Hindlimb muscle (tissue), 1 donor: ENCODE measurements around the gene DPYD. TPM values are rescaled to one million over a fixed set of nuclear protein-coding genes. Genes with fewer than 3 reads are reported as not detected.

Source experiments
- DNase-seq: peaks from one replicate; pipeline ENCODE4 v3.0.0-alpha.2; 2013
- polyA plus RNA-seq: library from polyadenylated mRNA; unstranded; fragments of 120-200 nt; gene quantifications from one replicate; pipeline ENCODE4 v1.2.1, GENCODE V29; 2013; ENCODE audit not compliant: insufficient read length

Gene DPYD
- polyA plus RNA-seq, 1 donor = 8.3 TPM

DNA sequence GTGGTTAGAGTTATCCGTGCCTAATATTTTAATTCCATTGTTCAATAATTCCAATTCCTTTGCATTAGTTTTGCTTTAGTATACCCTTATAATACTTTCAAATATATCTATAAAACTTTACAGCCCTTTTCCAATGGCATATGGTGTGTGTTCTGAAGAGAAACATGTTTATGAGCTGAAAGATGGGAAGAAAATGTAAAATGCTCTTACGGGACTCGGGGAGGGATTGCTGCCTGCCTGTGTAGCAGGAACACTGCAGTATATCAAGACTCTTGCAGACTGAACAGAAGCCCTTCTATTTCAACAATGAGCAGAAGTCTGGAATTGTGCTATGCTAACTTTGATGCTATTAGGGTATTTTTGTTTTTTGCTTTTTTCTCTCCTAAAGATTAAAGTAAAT lies 792.4 kb downstream of the DPYD start:
- DNase-seq = no peak

GRCh38 chr1:97123717-97124431 lies 797.0 kb downstream of the DPYD start:
- no peak for DNase-seq

DNA sequence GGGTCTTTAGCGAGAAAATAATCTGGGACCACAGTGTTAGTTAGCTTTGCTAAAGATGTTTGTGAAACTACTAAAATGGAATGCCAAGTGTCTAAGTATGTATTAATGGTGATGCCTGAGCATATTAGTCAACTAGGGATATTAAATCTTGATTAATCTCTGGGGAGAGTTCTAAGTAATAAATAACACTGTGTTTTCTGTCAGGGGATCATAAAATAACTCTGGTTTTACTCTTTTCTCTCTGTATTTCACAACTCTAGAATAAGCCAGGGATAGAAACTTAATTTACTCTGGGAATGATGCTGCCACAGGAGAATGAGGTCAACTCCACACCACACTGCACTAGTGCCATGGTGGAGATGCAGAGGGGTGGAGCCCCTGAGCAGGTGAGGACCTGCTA lies 800.0 kb downstream of the DPYD start:
- DNase-seq = no peak

DNA sequence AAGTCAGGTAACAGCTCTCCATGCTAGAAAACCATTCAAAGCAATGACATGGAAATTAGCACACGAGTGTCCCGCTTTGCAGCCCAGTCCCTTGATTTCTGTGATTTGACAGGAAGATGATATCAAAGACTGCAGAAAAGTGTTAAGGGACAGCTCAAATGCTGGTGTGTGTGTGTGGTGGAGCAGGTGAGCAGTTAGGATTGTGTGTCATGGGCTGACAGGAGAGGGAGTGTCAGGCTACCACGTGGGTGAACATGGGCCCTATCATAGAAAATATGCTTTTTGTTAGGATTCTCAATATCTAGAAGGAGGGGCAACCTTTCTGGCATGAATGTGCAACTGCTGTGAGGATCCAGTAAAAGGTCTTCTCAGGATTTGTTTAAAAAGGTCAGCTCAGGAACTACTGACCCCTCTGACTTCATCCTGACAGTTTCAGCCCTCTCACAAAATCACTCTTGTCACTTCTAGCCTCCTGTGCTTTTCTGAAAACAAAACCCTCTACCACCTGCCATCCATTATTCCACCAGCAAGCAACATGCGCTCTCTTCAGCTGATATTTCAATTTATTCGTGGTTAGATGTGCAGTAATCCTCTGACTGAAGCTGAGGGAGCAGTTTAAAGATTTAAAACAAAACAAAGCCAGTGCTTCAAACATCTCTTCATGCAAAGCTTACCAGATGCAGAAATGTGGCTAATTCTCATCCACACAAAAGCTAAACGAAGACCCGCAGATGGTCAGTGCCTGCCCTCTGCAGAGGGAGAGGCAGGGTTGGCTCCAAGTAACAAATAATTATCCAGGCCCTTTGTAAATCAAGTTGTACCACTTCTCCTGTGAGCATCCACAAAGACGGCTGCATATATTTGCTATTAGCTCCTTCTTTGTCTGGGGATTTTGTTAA lies 801.3 kb downstream of the DPYD start:
- no peak for DNase-seq

DNA sequence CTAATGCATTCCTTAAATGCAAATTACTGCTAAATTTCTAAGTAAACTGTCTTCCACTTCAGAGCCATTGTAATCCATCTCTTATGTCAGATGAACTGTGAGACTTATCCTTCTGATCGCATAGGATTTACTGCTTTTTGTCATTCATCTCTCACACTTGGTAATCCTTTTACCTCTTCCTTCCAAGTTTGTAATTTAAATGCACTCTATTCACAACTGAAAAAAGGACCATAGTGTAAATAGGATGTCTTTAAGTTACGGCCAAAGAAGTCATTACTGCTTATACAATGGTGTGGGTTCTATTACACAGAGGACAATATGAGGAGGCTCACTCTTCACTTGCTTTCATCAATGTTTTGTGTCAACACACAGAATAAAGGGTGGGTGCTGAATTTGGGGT lies 806.0 kb downstream of the DPYD start:
- DNase-seq = no peak

- DNase-seq = no peak
Measured at GRCh38 chr1:97112442-97112841, 808.4 kb downstream of the DPYD start.

DNA sequence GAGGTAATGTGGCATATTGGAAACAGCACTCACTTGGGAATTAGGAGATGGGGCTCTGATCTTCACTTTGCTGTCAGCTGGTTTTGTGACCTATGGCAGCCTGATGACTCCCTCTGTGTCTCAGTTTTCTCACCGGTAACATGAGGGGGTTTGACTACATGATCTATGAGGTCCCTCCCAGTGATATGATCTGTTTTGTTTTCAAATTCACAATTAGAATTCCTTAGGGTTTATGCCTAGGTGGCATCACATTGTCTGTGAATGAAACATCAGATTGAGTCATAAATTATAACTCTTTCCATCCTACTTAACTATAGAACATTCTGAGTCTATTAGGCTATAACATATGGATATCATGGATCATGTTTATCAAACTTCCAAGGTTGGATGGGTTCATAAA lies 812.7 kb downstream of the DPYD start:
- no peak for DNase-seq

GRCh38 chr1:97105531-97105930 lies 815.3 kb downstream of the DPYD start:
- DNase-seq = no peak

DNA sequence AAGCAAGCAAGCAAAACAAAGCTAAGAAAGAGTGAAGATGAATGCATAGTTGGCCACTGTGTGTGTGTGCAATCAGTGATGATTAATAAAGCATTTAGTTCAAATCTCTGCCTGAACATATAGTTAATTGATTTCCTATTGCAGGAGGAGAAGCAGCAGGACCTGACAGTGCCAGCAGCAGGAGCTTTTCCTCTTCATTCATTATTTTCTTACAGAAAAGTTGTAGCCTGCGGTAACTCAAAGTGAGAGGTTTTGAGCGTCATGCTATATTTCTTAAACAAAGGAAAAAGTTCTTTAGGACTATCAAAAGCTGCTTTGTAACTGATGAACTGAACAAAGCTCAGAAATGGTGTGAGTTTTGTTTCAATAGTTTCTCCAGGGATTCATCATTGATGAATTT lies 819.3 kb downstream of the DPYD start:
- DNase-seq = no peak

GRCh38 chr1:97097404-97097925 lies 823.4 kb downstream of the DPYD start:
- no peak for DNase-seq

GRCh38 chr1:97095764-97096163 lies 825.1 kb downstream of the DPYD start:
- DNase-seq = no peak

DNA sequence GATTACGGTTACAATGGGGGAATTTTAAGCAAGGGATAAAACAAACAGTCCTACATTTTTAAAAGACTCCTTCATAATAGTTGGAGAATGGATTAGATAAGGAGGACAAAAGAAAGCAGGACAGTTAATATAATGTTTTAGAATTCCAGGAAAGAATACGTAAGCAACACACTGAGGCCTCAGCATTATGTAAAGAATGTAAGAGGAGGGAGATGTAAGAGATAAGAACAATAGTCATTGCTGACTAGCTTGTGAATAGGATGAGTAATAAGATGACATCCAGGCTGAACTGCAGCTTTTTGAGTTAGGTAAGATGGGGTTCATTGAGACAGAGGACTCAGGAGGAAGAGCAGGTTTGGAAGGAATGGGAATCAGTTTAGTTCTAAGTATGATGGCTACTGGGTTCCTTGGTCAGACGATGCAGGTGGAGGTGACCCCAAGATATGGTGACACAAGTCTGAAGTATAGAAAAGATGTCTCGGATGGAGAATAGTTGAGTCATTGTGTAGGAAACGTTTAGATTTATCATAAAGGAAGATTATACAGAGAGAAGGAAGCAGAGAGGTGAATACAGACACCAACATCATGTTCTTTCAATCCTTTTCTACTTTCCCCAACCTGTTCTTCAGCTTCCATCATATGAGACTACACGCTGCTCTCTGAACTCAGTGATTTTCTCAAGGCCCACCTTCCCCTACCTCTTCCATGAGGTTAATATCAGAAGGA lies 826.4 kb downstream of the DPYD start:
- DNase-seq = no peak

DNA sequence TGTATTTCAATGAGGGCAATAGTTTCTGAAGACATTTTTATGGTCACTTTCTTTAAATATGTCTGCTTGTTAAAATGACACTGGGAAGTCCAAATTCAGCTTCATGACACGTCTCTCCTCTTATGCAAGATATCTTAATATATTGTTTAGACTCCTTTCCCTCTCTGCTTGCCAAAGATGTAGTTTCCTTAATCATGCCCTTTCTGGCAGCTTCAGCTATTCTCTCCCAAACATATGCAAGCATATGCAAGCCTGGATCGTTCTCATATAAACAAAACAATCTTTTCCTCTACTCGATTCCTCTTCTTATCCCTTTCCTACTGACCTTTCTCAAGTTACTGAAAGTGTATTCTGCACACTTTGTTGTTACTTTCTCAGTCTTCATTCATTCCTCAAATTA lies 827.1 kb downstream of the DPYD start:
- DNase-seq = no peak

DNA sequence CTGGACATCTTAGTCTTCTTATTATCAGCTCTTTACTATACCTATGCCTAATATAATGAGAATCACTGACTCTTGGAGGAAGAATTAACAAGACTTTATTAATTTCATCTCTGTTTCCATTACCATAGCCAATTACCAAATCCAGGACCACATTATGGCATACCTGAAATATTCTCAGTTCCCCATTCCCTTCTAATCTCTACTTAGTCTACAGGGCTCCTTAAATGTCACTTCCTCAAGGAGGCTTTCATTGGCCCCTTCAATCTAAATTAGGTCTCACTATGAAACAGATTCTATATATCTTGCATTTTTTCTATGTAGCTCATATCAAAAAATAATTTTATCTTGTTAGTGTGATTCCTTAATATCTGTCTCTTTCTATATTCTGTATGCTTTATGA lies 828.0 kb downstream of the DPYD start:
- no peak for DNase-seq

DNA sequence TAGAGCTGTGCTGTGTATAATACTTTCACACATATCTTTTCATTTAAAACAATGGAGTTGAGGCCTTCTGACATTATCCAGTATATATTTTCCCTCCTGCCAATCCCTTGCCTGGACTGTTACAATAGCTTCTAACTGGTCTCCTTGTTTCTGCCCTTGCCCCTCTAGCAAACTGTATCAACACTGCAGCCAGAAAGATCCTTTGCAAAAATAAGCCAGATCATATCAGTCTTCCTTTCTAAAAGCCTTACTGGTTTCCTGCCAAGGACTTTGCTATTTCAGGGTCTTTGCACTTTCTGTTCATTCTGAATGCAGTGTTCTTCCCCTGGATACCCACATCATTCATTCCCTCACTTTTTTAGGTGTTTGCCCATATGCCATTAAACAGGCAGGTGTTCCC lies 829.2 kb downstream of the DPYD start:
- DNase-seq = no peak

DNA sequence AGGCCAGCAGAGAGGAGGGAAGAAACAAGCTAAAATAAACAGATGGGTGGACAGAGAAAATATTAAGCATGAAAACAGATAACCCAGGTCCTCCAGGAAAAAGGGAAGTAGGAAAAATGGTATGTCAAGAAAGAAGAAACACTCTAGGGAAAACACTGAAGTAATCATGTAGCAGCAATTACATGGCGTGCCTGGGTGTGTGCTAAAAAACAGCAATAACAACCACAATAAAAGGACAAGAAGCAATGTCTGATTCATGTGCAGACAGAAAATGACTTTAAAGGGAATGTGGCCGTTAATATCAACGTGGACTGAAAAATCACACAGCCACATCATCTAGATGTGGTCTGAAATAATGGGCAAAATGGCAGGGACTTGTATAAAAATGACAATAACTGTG lies 829.6 kb downstream of the DPYD start:
- DNase-seq = no peak

DNA sequence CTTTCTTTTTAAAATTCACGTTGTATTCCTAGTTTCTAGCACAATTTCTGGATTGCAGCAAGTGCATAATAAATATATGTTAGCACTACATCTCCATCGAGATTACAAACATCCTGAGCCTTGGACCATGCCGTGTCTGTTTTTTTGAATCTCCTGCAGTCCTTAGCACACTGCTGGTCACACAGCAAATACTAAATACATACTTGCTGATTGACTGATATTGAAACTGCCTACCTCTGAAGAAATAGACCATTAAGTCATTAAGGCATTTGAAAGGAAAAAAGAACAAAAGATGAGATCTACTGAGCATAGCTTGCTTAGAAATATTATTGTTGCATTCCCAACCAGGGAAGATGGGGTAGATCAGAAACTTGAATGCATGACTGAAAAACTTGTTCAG lies 830.1 kb downstream of the DPYD start:
- DNase-seq = no peak

DNA sequence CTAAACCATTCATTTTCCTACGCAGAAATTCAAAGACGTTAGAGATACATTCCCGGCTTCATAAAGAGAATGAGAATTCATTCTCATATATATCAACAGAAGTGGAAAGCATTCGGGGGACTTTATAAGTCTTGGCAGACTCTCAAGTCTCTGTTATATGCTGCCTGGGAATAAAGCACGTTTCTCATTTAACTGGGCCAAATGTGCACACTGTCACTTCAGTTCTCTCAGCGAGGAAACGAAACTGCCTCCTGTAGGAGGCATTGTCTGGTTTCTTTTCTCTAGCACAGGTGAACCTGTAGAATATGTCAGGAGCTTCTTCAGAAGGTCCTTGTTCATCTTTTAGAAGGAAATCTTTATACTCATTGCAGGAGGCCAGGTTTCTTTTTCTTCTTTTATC lies 831.7 kb downstream of the DPYD start:
- DNase-seq = peak; percentile 24

DNA sequence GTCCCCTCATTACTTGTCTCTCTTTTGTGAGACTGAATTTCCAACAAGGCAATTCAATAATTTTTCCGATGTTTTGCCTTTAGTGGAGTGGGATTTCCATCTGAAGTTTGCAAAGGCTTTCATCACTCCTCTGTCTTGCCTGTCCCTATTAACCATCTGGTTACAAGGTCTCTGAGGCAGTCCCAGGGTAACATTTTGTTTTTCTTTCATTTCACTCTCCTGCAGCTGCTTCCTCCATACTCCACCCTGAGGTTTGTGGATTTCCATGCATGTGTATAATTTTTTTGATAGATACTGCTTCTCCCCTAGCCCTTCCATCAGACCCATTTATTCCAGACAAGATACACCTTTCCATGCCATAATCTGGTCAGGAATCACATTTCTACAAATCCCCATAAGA lies 832.4 kb downstream of the DPYD start:
- DNase-seq = no peak

DNA sequence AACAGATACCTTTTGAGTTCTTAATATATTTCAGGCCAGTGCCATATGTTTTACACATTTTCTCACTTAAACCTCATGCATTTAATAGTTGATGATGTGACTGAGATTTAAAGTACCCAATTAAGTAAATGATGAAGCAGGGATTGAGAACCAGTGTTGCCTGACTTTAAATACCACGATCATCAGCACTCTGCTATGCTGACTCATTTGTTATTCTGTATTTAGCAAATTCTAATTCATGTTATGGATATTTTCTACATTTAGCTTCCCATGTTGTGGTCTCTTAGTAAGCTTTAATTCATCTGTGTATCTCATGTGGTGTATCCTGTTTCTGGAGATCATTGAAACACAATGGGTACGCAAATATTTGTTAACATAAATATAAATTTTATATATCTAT lies 836.3 kb downstream of the DPYD start:
- DNase-seq = no peak

GRCh38 chr1:97082160-97082848 lies 838.5 kb downstream of the DPYD start:
- DNase-seq = no peak

- DNase-seq = no peak
Measured at GRCh38 chr1:97078872-97079271, 842.0 kb downstream of the DPYD start.

DNA sequence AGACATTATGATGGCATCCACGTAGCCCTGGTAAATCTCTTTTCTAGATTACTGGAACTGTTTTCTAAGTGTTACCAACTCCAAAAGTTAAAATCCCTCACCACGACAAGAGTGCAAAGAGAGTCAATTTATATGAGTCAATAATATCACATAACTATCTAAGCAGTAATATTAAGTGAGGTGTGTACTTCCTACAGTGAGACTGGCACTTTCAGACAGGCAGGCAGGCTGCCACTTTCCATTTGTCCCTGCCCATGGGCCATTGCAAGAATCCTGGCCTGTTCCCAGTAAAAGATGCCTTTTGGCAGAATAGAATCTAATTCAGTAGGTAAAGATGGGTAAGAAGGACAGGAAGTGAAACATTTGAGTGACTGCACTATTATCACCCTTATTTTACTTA lies 843.6 kb downstream of the DPYD start:
- DNase-seq = no peak
